Skeletal muscle tissue (tissue), 4 donors: ENCODE data around the gene NFAM1. TPM values are rescaled to one million over a fixed set of nuclear protein-coding genes. Genes with fewer than 3 reads are reported as not detected.
A peak's percentile ranks its signal among the peaks of the same experiment; 100 is the strongest.

Experiments
- H3K27ac ChIP-seq: one replicate; pipeline ENCODE4 v1.7.0; 2013; ENCODE audit warnings: mild to moderate bottlenecking, low read depth, low read length, inconsistent platforms
- H3K27me3 ChIP-seq, 3 donors: one replicate each; pipeline ENCODE4 v1.7.0; 2013; ENCODE audit warnings: low read length in 3 of 3; ENCODE audit not compliant: control insufficient read depth in 3 of 3, insufficient read depth in 3 of 3
- H3K36me3 ChIP-seq, 3 donors: one replicate each; pipeline ENCODE4 v1.7.0; 2013; ENCODE audit warnings: low read length in 3 of 3; ENCODE audit not compliant: control insufficient read depth in 3 of 3, insufficient read depth in 3 of 3
- H3K4me1 ChIP-seq, 3 donors: one replicate each; pipeline ENCODE4 v1.7.0; 2013; ENCODE audit warnings: low read length in 3 of 3, mild to moderate bottlenecking in 3 of 3; ENCODE audit not compliant: control insufficient read depth in 3 of 3, insufficient read depth in 3 of 3
- H3K4me3 ChIP-seq, 3 donors: one replicate each; pipeline ENCODE4 v1.7.0; 2013; ENCODE audit warnings: low read length in 3 of 3
- H3K9ac ChIP-seq, 3 donors: one replicate each; pipeline ENCODE4 v1.7.0; 2013; ENCODE audit warnings: low read length in 3 of 3, mild to moderate bottlenecking in 3 of 3, moderate library complexity in 2 of 3, low read depth in 1 of 3
- H3K9me3 ChIP-seq, 3 donors: one replicate each; pipeline ENCODE4 v1.7.0; 2013; ENCODE audit warnings: low read length in 3 of 3; ENCODE audit not compliant: control insufficient read depth in 3 of 3
- total RNA-seq: library from RNA; depleted of rRNA; stranded (reverse); fragments of >200 nt; gene quantifications from one replicate; pipeline ENCODE4 v1.2.3, GENCODE V29; 2014
- donor health status: Osteomylitis.

The NFAM1 gene
- total RNA-seq, 1 donor from 2014 or later = 0.52 TPM

GRCh38 chr22:42401535-42402334, 30.5 kb downstream of the NFAM1 start:
- H3K4me3 ChIP-seq = no peak overlapping the region
- no peak overlapping the region for H3K9ac ChIP-seq
- no peaks in the 10 kb centered on the region for H3K9me3 ChIP-seq
- H3K27me3 ChIP-seq = peaks cover 6 to 56% (median 25%) of the 10 kb centered on the region in 3 donors
- peaks cover 0 to 5% (median 0%) of the 10 kb centered on the region in 3 donors for H3K4me1 ChIP-seq
- H3K27ac ChIP-seq = no peak overlapping the region
- H3K36me3 ChIP-seq = no peaks in the 10 kb centered on the region

DNA sequence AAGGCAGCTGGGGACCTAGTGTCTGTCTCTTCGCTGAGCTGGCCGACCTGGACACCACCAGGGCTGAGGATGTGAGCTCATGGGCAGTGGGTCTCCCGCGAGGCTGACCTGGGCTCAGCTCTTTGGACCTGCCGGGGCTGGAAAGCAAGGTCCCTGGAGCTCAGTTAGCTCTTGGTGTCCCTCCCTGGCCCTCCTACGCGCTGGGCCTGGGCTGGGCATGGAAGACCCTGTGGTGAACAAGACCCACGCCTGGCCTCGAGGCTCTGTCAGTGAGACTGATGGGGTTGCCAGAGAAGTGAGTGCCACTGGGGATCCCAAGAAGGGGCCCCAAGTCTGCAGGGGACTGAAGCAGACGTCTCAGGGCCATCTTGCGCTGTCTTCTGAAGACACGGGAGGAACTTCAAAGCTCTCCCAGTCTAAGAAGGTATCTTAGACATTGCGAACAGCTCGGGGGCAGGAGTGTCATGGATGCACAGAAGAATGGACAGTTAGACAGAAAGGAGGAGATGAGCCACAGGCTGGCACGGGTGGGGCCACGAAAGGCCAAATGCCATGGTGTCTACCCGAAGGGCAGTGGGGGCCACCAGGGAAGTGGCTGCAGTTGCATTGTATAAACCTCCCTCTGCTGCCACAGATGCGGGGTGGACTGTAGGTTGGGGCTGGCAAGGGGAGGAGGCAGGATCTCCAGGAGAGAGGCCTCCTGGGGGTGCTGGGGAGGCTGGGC, 31.2 kb downstream of the NFAM1 start:
- H3K27ac ChIP-seq = no peak overlapping the region
- no peaks in the 10 kb centered on the region for H3K36me3 ChIP-seq
- H3K9ac ChIP-seq = no peak overlapping the region
- peaks cover 6 to 52% (median 23%) of the 10 kb centered on the region in 3 donors for H3K27me3 ChIP-seq
- no peaks in the 10 kb centered on the region for H3K9me3 ChIP-seq
- peaks cover 0 to 5% (median 0%) of the 10 kb centered on the region in 3 donors for H3K4me1 ChIP-seq
- no peak overlapping the region for H3K4me3 ChIP-seq

DNA sequence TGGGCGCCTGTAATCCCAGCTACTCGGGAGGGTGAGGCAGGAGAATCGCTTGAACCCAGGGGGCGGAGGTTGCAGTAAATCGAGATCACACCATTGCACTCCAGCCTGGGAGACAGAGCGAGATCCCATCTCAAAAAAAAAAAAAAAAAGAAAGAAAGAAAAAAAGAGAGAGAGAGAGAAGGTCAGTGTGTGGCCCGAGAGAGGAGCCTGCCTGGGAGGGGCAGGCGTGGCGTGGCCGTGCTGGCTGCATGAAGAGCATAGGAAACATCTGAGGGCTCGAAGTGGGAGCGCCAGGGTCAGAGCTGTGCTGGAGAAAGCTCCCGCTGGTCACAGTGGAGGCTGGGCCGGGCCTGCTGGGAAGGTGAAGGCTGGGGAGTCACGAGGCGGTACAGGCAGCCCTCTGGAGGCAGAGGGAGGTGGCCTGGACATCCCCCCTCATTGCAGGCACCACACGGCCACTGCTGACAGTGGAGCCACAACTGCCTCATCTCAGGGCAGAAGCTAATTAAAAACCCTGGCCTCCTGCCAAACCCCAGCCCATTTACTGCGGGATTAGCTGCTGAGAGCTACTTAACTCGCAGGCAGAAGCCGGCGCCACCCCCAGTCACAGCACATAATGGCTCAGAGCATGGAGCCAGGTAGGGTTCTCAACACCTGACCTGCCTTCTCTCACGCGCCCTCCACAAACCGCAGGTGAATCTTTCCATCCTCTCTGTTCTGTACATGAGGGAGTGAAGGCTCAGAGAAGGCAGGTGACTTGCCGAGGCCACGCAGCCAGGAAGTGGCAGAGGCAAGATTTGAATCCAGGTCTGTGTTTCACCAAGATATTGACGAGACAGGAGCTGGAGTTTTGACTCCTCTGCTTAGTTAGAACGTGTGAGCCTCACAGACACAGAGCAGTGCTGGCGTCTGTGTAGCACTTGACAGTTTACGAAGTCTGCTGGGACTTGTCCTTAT, 32.6 kb downstream of the NFAM1 start:
- no peaks in the 10 kb centered on the region for H3K36me3 ChIP-seq
- H3K4me1 ChIP-seq = peaks cover 0 to 5% (median 0%) of the 10 kb centered on the region in 3 donors
- H3K9me3 ChIP-seq = no peaks in the 10 kb centered on the region
- no peak overlapping the region for H3K4me3 ChIP-seq
- H3K27ac ChIP-seq = no peak overlapping the region
- H3K27me3 ChIP-seq = peaks cover 3 to 44% (median 18%) of the 10 kb centered on the region in 3 donors
- no peak overlapping the region for H3K9ac ChIP-seq

DNA sequence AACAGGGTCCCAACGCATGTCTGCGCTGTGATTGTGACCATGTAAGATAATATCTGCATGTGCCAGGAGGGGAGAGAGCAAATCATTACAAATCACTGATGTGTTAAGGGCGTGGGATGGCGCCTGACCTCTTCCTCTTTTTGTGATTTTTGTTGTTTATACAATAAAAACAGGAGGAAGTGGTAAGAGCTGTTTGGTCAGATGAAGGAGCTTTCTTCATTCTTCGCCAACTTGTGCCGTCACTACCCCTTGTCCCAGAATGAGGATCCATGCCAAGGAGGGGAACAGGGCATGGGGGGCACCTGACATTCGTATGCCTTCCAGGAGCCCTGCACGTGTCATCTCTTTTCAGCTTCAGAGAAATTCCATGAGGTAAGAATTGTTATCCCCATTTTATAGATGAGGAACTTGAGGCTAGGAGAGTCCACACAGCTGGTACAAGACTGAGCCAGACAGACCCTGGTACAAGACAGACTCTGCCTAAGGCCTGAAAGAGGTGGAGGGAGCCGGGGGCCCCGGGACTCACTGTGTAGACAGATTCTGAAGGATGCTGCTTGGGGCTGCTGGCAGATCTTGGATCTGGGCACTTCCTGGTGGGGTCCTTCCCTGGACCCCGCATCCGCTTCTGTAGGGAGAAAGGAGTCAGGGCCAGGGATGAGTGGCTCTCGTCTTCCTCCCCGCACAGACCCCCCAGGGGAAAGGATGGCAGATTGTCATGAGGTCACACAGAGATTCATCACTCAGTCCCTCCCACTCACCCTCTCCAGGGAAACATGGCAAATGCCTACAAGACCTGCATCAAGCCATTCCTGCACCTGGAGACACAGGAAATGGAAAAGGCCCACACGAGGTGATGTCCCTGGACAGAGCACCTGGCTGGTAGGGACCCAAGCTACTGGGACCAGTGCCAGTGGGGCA, 34.6 kb downstream of the NFAM1 start:
- Histone ChIP-seq H3K27me3 (peaks cover 3 to 34% (median 18%) of the 10 kb centered on the region in 3 donors), H3K27ac (peak overlapping the region; percentile 58), H3K9ac (no peak overlapping the region), H3K36me3 (no peaks in the 10 kb centered on the region), H3K4me1 (peaks cover 0 to 5% (median 0%) of the 10 kb centered on the region in 3 donors), H3K4me3 (no peak overlapping the region), H3K9me3 (no peaks in the 10 kb centered on the region)

GRCh38 chr22:42396621-42397331, 35.4 kb downstream of the NFAM1 start:
- Histone ChIP-seq H3K27me3 (peaks cover 3 to 26% (median 22%) of the 10 kb centered on the region in 3 donors), H3K9me3 (no peaks in the 10 kb centered on the region), H3K4me3 (no peak overlapping the region), H3K4me1 (peaks cover 0 to 5% (median 0%) of the 10 kb centered on the region in 3 donors), H3K9ac (no peak overlapping the region), H3K36me3 (no peaks in the 10 kb centered on the region), H3K27ac (peak overlapping the region; percentile 58)

DNA sequence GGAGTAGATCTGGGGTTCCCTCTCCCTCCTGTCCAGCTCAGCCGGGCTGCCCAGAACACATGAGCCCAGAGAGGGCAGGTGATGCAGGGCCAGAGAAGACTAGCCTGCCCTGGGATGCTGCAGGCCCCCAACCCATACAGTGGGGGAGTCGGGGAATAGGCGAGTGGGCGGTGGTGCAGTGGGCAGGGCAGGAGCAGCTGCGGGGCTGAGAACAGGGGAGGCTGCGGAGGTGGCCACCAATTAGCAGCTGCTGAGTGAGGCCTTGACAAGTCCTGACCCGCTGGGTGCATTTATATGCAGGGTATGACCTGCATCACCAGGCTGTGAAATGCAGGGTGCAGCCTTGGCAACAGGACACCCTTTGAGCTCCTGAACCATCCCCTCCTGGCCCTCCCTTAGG, 43.1 kb downstream of the NFAM1 start:
- H3K9me3 ChIP-seq = no peaks in the 10 kb centered on the region
- no peaks in the 10 kb centered on the region for H3K4me1 ChIP-seq
- no peak overlapping the region for H3K9ac ChIP-seq
- H3K36me3 ChIP-seq = no peaks in the 10 kb centered on the region
- no peak overlapping the region for H3K27ac ChIP-seq
- no peak overlapping the region for H3K4me3 ChIP-seq
- H3K27me3 ChIP-seq = peaks cover 2 to 4% (median 3%) of the 10 kb centered on the region in 3 donors

GRCh38 chr22:42388130-42388797, 43.9 kb downstream of the NFAM1 start:
- H3K27ac ChIP-seq = no peak overlapping the region
- no peaks in the 10 kb centered on the region for H3K36me3 ChIP-seq
- no peaks in the 10 kb centered on the region for H3K4me1 ChIP-seq
- H3K27me3 ChIP-seq = peaks cover 2 to 4% (median 3%) of the 10 kb centered on the region in 3 donors
- no peak overlapping the region for H3K9ac ChIP-seq
- no peak overlapping the region for H3K4me3 ChIP-seq
- H3K9me3 ChIP-seq = no peaks in the 10 kb centered on the region

GRCh38 chr22:42387631-42388030, 44.6 kb downstream of the NFAM1 start:
- no peaks in the 10 kb centered on the region for H3K36me3 ChIP-seq
- H3K9ac ChIP-seq = no peak overlapping the region
- no peaks in the 10 kb centered on the region for H3K9me3 ChIP-seq
- no peaks in the 10 kb centered on the region for H3K4me1 ChIP-seq
- peaks cover 2 to 4% (median 3%) of the 10 kb centered on the region in 3 donors for H3K27me3 ChIP-seq
- no peak overlapping the region for H3K27ac ChIP-seq
- H3K4me3 ChIP-seq = no peak overlapping the region
